Testis (tissue), 3 donors: ENCODE measurements around the gene RPL7L1. TPM values are rescaled to one million over a fixed set of nuclear protein-coding genes. Genes with fewer than 3 reads are reported as not detected.

Source experiments
- DNase-seq: peaks from one replicate; pipeline ENCODE4 v3.0.0-alpha.2; 2019
- H3K27ac ChIP-seq, 2 donors: fragments of 200-600 bp; sonication (generic); one replicate each; pipeline ENCODE4 v1.5.1; 2019
- H3K27me3 ChIP-seq: fragments of 200-600 bp; sonication (generic); one replicate; pipeline ENCODE4 v1.5.1; 2019
- H3K36me3 ChIP-seq: fragments of 200-600 bp; sonication (generic); one replicate; pipeline ENCODE4 v1.5.1; 2017; ENCODE audit warnings: low read depth; ENCODE audit errors: missing control alignments
- H3K4me1 ChIP-seq: fragments of 200-600 bp; sonication (generic); one replicate; pipeline ENCODE4 v1.5.1; 2019
- H3K4me3 ChIP-seq, 2 donors: fragments of 200-600 bp; sonication (generic); one replicate each; pipeline ENCODE4 v1.5.1; 2017 to 2019
- H3K9me3 ChIP-seq: fragments of 200-600 bp; sonication (generic); one replicate; pipeline ENCODE4 v1.5.1; 2017
- CTCF ChIP-seq, 3 experiments: fragments of 450-650 bp in 2 of 3; fragments of 200-600 bp in 1 of 3; sonication (generic) in 1 of 3; IDR thresholded peaks; one replicate each; pipeline ENCODE4 v1.5.1; 2016 to 2019; ENCODE audit warnings: antibody characterized with exemption in 3 of 3, mild to moderate bottlenecking in 2 of 3, moderate library complexity in 1 of 3
- POLR2A ChIP-seq: fragments of 450-650 bp; IDR thresholded peaks from one replicate; pipeline ENCODE4 v1.6.1; 2017; ENCODE audit warnings: antibody characterized with exemption, mild to moderate bottlenecking, moderate library complexity
- WGBS, 2 donors: methylation state at CpG; one replicate each; pipeline ENCODE4 v1.1.5; 2018; 5-methylcytosine and 5-hydroxymethylcytosine counted together
- intact Hi-C: fragments of 100-400 bp; cut with DNase I; formaldehyde crosslinking; loops from one replicate; pipeline ENCODE4 v1.15.1; 2023; ENCODE audit warnings: low total_unique reads
- polyA plus RNA-seq: library from polyadenylated mRNA; stranded (reverse); fragments of 350-450 nt; fragmentation: Illumina TruSeq; extraction: RNeasy Lipid Tissue Mini Kit (QIAGEN cat#74804); gene quantifications from one replicate; pipeline ENCODE4 v1.2.3, GENCODE V29; 2014; ENCODE audit warnings: low read depth, low replicate concordance; ENCODE audit not compliant: insufficient read depth
- total RNA-seq, 2 donors: library from RNA; depleted of rRNA; stranded (reverse); fragments of >200 nt; gene quantifications; one replicate each; pipeline ENCODE4 v1.2.3, GENCODE V29; 2016

Gene RPL7L1
- total and polyA plus RNA-seq, 3 donors from 2014 or later, result 51.4 to 66.8 (median 62.6) TPM

GRCh38 chr6:42928986-42929820 lies 49.8 kb downstream of the RPL7L1 start, which contains the start of gene CNPY3:
Gene CNPY3 (plus strand): TSS chr6:42929480. CDS start chr6:42929571, 91 bp downstream.
- Histone ChIP-seq H3K4me1 (peaks cover 23% of the 10 kb centered on the region), H3K27me3 (no peaks in the 10 kb centered on the region), H3K4me3 (peak within 1 kb of the TSS; percentile 81 to 91), H3K9me3 (no peaks in the 10 kb centered on the region), H3K27ac (peak within 1 kb of the TSS; percentile 82 to 87), H3K36me3 (no peaks in the 10 kb centered on the region)
- DNase-seq, result peak; percentile 96
- intact Hi-C loops, result no loop called here
- TF ChIP-seq CTCF (IDR thresholded peaks at IDR 0.05) (no peak), POLR2A (no peak)
- WGBS, 2 donors, result 0 to 1% methylated on average over 26 to 62 of the region's 63 CpGs

- no peak for TF ChIP-seq CTCF (IDR thresholded peaks at IDR 0.05)
- TF ChIP-seq POLR2A, result no peak
- H3K4me3 ChIP-seq, result peak overlapping the region; percentile 81 to 91
- H3K27me3 ChIP-seq, result no peaks in the 10 kb centered on the region
- peak overlapping the region; percentile 82 to 87 for H3K27ac ChIP-seq
- WGBS, 2 donors, result 0 to 1% methylated on average over 15 to 16 of the region's 16 CpGs
- no peak for DNase-seq
- H3K36me3 ChIP-seq, result no peaks in the 10 kb centered on the region
- peaks cover 23% of the 10 kb centered on the region for H3K4me1 ChIP-seq
- no peaks in the 10 kb centered on the region for H3K9me3 ChIP-seq
- intact Hi-C loops, result no loop called here
These were observed 50.5 kb downstream of the RPL7L1 start for GRCh38 chr6:42929821-42930360.

- H3K27ac ChIP-seq, result no peak overlapping the region
These were observed 53.0 kb downstream of the RPL7L1 start for GRCh38 chr6:42932412-42932811.

GRCh38 chr6:42933205-42933604 lies 53.8 kb downstream of the RPL7L1 start:
- intact Hi-C loops, result no loop called here
- DNase-seq, result no peak
- no peak overlapping the region for H3K27ac ChIP-seq

More at GRCh38 chr6:42932412-42932811, 53.0 kb downstream of the RPL7L1 start:
- intact Hi-C loops, result no loop called here
- Histone ChIP-seq H3K36me3 (no peaks in the 10 kb centered on the region), H3K4me3 (no peak overlapping the region), H3K4me1 (peaks cover 23% of the 10 kb centered on the region), H3K9me3 (no peaks in the 10 kb centered on the region), H3K27me3 (no peaks in the 10 kb centered on the region)
- TF ChIP-seq CTCF (IDR thresholded peaks at IDR 0.05) (no peak), POLR2A (no peak)
- no peak for DNase-seq
- WGBS, 2 donors, result 81 to 93% methylated on average over 3 of the region's 3 CpGs

More at GRCh38 chr6:42933205-42933604, 53.8 kb downstream of the RPL7L1 start:
- H3K9me3 ChIP-seq, result no peaks in the 10 kb centered on the region
- no peaks in the 10 kb centered on the region for H3K27me3 ChIP-seq
- no peak for TF ChIP-seq CTCF (IDR thresholded peaks at IDR 0.05)
- TF ChIP-seq POLR2A, result no peak
- no peak overlapping the region for H3K4me3 ChIP-seq
- no peaks in the 10 kb centered on the region for H3K36me3 ChIP-seq
- WGBS, 2 donors, result 61 to 71% methylated on average over 3 of the region's 3 CpGs
- H3K4me1 ChIP-seq, result peaks cover 23% of the 10 kb centered on the region
